Stomach (tissue), 9 donors: ENCODE measurements around the gene MISP. TPM values are rescaled to one million over a fixed set of nuclear protein-coding genes. Genes with fewer than 3 reads are reported as not detected.

Experiments used
- DNase-seq, 2 donors: peaks; one replicate each; pipeline versions ENCODE4 v3.0.0 to v3.0.0-alpha.2; 2013 to 2019
- H3K27ac ChIP-seq, 5 donors: fragments of 200-600 bp in 4 of 5; sonication (generic) in 4 of 5; one replicate each; pipeline ENCODE4 v1.5.1; 2013 to 2019; ENCODE audit warnings: mild to moderate bottlenecking in 1 of 5, moderate library complexity in 1 of 5
- H3K27me3 ChIP-seq, 3 donors: fragments of 200-600 bp; sonication (generic); one replicate each; pipeline ENCODE4 v1.5.1; 2017 to 2019; ENCODE audit warnings: mixed run types in 1 of 3
- H3K36me3 ChIP-seq, 4 donors: fragments of 200-600 bp; sonication (generic); 1 replicate in 3 of 4; 2 replicates in 1 of 4; pipeline ENCODE4 v1.5.1; 2016 to 2019
- H3K4me1 ChIP-seq, 4 donors: fragments of 200-600 bp; sonication (generic); one replicate each; pipeline ENCODE4 v1.5.1; 2016 to 2019
- H3K4me3 ChIP-seq, 4 donors: fragments of 200-600 bp; sonication (generic) in 3 of 4; one replicate each; pipeline ENCODE4 v1.5.1; 2016 to 2019; ENCODE audit warnings: mild to moderate bottlenecking in 1 of 4
- H3K9me3 ChIP-seq, 4 donors: fragments of 200-600 bp; sonication (generic); one replicate each; pipeline ENCODE4 v1.5.1; 2016 to 2019
- EP300 ChIP-seq: sonication (generic); formaldehyde crosslinking; IDR thresholded peaks from one replicate; pipeline ENCODE4 v1.6.1; 2017; ENCODE audit warnings: antibody characterized with exemption
- POLR2A ChIP-seq, 4 donors: fragments of 450-650 bp; IDR thresholded peaks; one replicate each; pipeline ENCODE4 v1.6.1; 2016; ENCODE audit warnings: antibody characterized with exemption in 4 of 4, control low read depth in 2 of 4, mild to moderate bottlenecking in 1 of 4, moderate library complexity in 1 of 4
- POLR2AphosphoS5 ChIP-seq, 3 donors: sonication (generic); formaldehyde crosslinking; IDR thresholded peaks; one replicate each; pipeline ENCODE4 v1.6.1; 2016; ENCODE audit warnings: antibody characterized with exemption in 3 of 3
- WGBS, 5 donors: extraction: QIAGEN DNeasy Blood & Tissue Kit in 3 of 5; methylation state at CpG; one replicate each; pipeline versions ENCODE4 v1.1.5 to v1.1.7; 2013 to 2018; 5-methylcytosine and 5-hydroxymethylcytosine counted together
- intact Hi-C: fragments of 100-400 bp; cut with DNase I; formaldehyde crosslinking; loops from one replicate; pipeline ENCODE4 v1.15.1; 2023; ENCODE audit warnings: low total_unique reads
- polyA plus RNA-seq, 3 donors: library from polyadenylated mRNA; stranded (reverse); fragments of 200-250 nt; gene quantifications; one replicate each; pipeline ENCODE4 v1.2.3, GENCODE V29; 2013
- total RNA-seq, 5 donors: library from RNA; depleted of rRNA; stranded (reverse); fragments of >200 nt; gene quantifications; one replicate each; pipeline versions ENCODE4 v1.1.0 to v1.2.3, GENCODE V29; 2014 to 2016
- TF ChIP-seq, protein P1 (sequence below), 7 experiments: fragments of 450-650 bp in 4 of 7; fragments of 200-600 bp in 3 of 7; sonication (generic) in 3 of 7; IDR thresholded peaks; one replicate each; pipeline ENCODE4 v1.5.1; 2016 to 2019; ENCODE audit warnings: antibody characterized with exemption in 7 of 7, control low read depth in 2 of 7, mild to moderate bottlenecking in 1 of 7
- donor health status: healthy with polysubstance abuse.
- donor health status: Bipolar disorder and iron deficiency.
- donor health status: healthy.

MISP gene
- total and polyA plus RNA-seq, 8 donors, result 2.1 to 149 (median 12.7) TPM

DNA sequence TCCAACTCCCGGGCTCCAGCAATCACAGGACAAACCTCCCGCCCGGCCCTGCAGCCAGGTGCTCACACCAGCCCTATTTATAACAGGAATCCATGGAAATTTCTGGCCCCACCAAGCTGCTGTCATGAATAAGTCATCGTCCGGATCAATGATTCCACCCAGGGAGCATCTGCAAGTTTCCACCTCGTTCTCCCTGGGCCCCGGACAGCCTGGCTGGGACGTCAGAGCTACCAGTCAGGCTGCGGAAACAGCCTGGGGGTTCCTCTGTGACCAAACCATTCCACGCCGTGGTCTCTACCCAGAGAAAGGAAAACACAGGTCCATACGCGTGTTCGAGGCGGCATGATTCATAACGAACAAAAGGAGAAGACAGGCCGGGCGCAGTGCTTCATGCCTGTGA is 25.6 kb downstream of the MISP start:
- DNase-seq, result no peak
- Histone ChIP-seq H3K4me1 (peaks cover 0 to 1% (median 0%) of the 10 kb centered on the region in 4 donors), H3K4me3 (no peak overlapping the region), H3K27me3 (peaks cover 0 to 20% (median 0%) of the 10 kb centered on the region in 3 donors), H3K27ac (no peak overlapping the region), H3K36me3 (no peaks in the 10 kb centered on the region), H3K9me3 (no peaks in the 10 kb centered on the region)
- TF ChIP-seq, protein P1, sequence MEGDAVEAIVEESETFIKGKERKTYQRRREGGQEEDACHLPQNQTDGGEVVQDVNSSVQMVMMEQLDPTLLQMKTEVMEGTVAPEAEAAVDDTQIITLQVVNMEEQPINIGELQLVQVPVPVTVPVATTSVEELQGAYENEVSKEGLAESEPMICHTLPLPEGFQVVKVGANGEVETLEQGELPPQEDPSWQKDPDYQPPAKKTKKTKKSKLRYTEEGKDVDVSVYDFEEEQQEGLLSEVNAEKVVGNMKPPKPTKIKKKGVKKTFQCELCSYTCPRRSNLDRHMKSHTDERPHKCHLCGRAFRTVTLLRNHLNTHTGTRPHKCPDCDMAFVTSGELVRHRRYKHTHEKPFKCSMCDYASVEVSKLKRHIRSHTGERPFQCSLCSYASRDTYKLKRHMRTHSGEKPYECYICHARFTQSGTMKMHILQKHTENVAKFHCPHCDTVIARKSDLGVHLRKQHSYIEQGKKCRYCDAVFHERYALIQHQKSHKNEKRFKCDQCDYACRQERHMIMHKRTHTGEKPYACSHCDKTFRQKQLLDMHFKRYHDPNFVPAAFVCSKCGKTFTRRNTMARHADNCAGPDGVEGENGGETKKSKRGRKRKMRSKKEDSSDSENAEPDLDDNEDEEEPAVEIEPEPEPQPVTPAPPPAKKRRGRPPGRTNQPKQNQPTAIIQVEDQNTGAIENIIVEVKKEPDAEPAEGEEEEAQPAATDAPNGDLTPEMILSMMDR (IDR thresholded peaks at IDR 0.05), result no peak
- TF ChIP-seq POLR2AphosphoS5 (IDR thresholded peaks at IDR 0.05) (no peak), POLR2A (IDR thresholded peaks at IDR 0.05) (no peak), EP300 (no peak)
- intact Hi-C loops, result no loop called here
- WGBS, 5 donors, result 85 to 92% (median 89%) methylated on average over 18 of the region's 18 CpGs

- H3K9me3 ChIP-seq, result no peaks in the 10 kb centered on the region
- H3K4me1 ChIP-seq, result peaks cover 17 to 26% (median 19%) of the 10 kb centered on the region in 4 donors
- WGBS, 5 donors, result 49 to 72% (median 61%) methylated on average over 36 of the region's 36 CpGs
- H3K36me3 ChIP-seq, result no peaks in the 10 kb centered on the region
- H3K27me3 ChIP-seq, result peaks cover 0 to 25% (median 0%) of the 10 kb centered on the region in 3 donors
- H3K27ac ChIP-seq, result peak overlapping the region in 4 of 5 donors; percentile 14 to 64 (median 56)
- intact Hi-C loops, result no loop called here
- no peak overlapping the region for H3K4me3 ChIP-seq
- DNase-seq, result peak in 1 of 2 donors; percentile 63
- no peak for TF ChIP-seq POLR2A (IDR thresholded peaks at IDR 0.05)
- peak in 1 of 3 donors; percentile 35 for TF ChIP-seq POLR2AphosphoS5 (IDR thresholded peaks at IDR 0.05)
These were observed 28.2 kb downstream of the MISP start for GRCh38 chr19:778910-779653.

GRCh38 chr19:780935-781334 is 30.0 kb downstream of the MISP start:
- 76 to 89% (median 85%) methylated on average over 12 to 15 of the region's 15 CpGs for WGBS, 5 donors
- Histone ChIP-seq H3K27ac (no peak overlapping the region), H3K4me1 (peaks cover 17 to 33% (median 22%) of the 10 kb centered on the region in 4 donors), H3K36me3 (no peaks in the 10 kb centered on the region), H3K9me3 (no peaks in the 10 kb centered on the region), H3K4me3 (no peak overlapping the region), H3K27me3 (peaks cover 0 to 25% (median 0%) of the 10 kb centered on the region in 3 donors)
- no peak for TF ChIP-seq POLR2AphosphoS5 (IDR thresholded peaks at IDR 0.05)
- TF ChIP-seq EP300, result no peak
- TF ChIP-seq, protein P1 (IDR thresholded peaks at IDR 0.05), result no peak
- no peak for TF ChIP-seq POLR2A (IDR thresholded peaks at IDR 0.05)
- intact Hi-C loops, result no loop called here
- no peak for DNase-seq

- H3K36me3 ChIP-seq, result no peaks in the 10 kb centered on the region
- peak overlapping the region; percentile 55 to 77 (median 73) for H3K27ac ChIP-seq
- TF ChIP-seq POLR2AphosphoS5 (IDR thresholded peaks at IDR 0.05), result no peak
- TF ChIP-seq POLR2A (IDR thresholded peaks at IDR 0.05), result no peak
- TF ChIP-seq, protein P1 (IDR thresholded peaks at IDR 0.05), result no peak
- TF ChIP-seq EP300, result no peak
- DNase-seq, result no peak
- WGBS, 5 donors, result 89 to 95% (median 92%) methylated on average over 18 to 19 of the region's 19 CpGs
- intact Hi-C loops, result no loop called here
- no peaks in the 10 kb centered on the region for H3K9me3 ChIP-seq
- H3K4me1 ChIP-seq, result peaks cover 17 to 33% (median 22%) of the 10 kb centered on the region in 4 donors
- no peak overlapping the region for H3K4me3 ChIP-seq
- peaks cover 0 to 25% (median 0%) of the 10 kb centered on the region in 3 donors for H3K27me3 ChIP-seq
These were observed 30.9 kb downstream of the MISP start for GRCh38 chr19:781800-782184.
